HG03064 (cell line): Measurements from ENCODE around the gene TUBA3D.
"Not testable (repeated sequence)": the region's sequence is repeated elsewhere in the genome, so short reads cannot be mapped to it uniquely, and the experiment has no call there.

Source experiments
- ATAC-seq: cut with Tn5 transposase; IDR thresholded peaks from one replicate; pipeline ENCODE4 v1.9.1; 2021; ENCODE audit warnings: low read depth; ENCODE audit not compliant: unreplicated experiment

TUBA3D gene

GRCh38 chr2:131530626-131531344 lies 54.9 kb downstream of the TUBA3D start:
- ATAC-seq = not testable (repeated sequence)

GRCh38 chr2:131531547-131532185 lies 55.7 kb downstream of the TUBA3D start:
- not testable (repeated sequence) for ATAC-seq
